Activated CD4-positive, alpha-beta T cell treated with anti-CD3 and anti-CD28 coated beads, Interleukin-2, amount 50 U/mL, for 24 hours (primary cell): ENCODE data around the gene TFB2M.
A peak's percentile ranks its signal among the peaks of the same experiment; 100 is the strongest.
"Not testable (repeated sequence)": the region's sequence is repeated elsewhere in the genome, so short reads cannot be mapped to it uniquely, and the experiment has no call there.

Experiments used
- DNase-seq, 2 donors: peaks; one replicate each; pipeline ENCODE4 v3.0.0-alpha.2; 2020; ENCODE audit warnings: low read depth in 1 of 2, low spot score in 1 of 2

The TFB2M gene

DNA sequence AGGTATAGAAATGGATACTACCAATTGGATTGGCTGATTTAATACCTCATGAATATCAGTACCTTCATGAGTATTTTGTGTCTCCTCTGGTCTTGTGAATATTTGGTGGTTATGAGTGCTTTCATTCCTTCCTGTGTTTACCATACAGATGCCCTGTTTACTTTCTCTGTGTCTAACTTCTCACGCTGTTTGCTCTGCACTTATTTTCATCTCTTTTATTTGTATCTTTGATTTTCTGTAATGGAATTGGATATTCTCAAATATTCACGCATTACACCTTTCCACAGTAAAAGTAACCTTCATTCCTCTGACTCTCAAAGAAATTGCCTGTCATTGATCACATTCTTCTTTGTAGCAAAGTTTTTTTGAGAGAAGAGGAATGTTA, 17.0 kb upstream of the TFB2M start:
- no peak for DNase-seq

DNA sequence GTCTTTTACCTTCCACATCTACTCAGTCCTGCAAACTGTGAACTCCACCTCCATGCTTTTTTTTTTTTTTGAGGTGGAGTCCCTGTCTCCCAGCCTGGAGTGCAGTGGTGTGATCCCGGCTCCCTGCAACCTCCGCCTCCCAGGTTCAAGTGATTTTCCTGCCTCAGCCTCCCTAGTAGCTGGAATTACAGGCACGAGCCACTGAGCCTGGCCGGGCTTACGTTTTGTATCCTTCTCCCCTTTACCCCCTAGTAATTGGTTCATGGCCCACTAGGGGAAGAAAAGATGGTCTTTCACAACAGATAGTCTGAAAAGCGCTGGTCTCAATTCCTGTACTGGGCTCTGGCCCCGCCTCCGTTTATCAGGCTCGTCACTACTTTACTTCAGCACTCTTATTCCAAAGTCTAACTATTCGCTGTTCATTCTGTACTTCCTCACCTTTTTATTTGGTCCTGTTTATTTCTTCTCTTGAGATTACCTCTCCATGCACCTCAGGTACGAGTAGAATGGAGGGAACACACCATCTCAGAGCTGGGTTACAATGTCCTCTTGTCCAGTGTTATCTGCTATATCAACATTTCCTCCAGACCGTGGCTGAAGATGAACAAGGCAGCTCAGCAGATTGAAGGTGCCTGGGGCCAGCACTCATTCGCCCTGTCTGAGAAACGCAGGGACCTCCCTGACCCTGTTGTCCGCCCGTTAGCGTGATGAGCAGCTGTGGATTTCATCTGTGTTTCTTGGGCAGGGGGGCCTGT, 16.4 kb upstream of the TFB2M start:
- DNase-seq, result no peak

DNA sequence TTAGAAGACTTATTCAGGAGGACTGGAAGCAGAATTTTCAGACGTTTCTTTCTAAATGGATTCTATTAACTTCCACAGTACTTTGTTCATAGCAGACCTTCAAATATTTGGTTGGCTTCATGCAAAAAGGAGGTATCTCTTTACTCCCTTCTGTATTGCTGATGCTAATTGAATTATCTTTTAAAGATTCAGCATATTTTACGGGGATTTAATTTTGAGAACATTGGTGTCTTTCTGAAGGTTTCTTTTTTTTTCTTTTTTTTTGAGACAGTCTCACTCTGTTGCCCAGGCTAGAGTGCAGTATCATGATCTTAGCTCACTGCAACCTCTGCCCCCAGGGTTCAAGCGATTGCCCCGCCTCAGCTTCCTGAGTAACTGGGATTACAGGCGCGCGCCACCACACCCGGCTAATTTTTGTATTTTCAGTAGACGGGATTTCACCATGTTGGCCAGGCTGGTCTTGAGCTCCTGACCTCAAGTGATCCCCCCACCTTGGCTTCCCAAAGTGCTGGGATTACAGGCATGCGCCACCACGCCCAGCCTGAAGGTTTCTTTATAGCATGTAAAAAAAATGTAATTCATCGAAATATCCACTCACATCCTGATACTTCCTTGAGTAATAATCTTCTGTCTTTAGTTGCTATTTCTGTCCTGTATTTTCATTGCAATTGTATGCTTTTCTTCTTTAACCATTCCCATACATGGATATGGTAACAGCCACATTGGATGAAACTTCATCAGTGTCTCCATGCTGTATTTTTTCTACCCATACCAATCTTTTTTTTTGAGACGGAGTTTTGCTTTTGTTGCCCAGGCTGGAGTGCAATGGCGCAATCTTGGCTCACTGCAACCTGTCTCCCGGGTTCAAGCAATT, 14.7 kb upstream of the TFB2M start:
- no peak for DNase-seq

DNA sequence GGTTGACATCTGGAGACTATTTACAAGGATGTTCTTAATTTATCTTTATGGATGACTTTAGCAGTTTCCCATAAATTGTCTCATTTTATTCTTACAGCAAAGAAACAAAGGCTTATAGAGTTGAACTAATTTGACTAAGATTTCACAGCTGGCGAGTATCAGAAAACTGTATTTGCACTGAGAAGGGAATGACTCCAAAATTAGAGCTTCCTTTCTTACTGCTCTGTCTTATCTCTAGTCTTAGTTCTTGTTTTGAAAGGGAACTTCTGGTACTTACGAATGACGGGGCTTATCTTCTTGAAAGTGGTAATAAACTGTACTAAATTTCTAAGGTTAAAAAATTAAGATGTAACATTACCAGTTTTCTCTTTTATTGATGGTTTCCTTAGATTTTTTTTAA, 13.8 kb upstream of the TFB2M start:
- no peak for DNase-seq

DNA sequence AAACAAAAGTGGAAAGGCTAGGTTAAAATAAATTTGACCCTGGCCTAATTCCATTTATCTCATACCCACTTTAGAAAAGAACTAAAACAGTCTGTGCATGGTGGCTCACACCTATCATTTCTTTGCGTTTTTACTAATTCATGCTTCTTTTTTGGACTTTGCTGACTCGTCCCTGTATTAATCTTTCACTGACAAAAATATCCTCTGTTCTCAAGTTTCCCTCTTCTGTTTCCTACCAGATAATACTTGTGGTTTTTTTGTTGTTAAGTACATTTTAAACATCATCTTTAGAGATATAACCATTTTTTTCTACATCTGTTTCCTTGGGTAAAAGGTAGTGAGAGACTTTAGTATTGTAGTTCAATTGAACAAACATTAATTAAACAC, 11.7 kb upstream of the TFB2M start:
- no peak for DNase-seq

DNA sequence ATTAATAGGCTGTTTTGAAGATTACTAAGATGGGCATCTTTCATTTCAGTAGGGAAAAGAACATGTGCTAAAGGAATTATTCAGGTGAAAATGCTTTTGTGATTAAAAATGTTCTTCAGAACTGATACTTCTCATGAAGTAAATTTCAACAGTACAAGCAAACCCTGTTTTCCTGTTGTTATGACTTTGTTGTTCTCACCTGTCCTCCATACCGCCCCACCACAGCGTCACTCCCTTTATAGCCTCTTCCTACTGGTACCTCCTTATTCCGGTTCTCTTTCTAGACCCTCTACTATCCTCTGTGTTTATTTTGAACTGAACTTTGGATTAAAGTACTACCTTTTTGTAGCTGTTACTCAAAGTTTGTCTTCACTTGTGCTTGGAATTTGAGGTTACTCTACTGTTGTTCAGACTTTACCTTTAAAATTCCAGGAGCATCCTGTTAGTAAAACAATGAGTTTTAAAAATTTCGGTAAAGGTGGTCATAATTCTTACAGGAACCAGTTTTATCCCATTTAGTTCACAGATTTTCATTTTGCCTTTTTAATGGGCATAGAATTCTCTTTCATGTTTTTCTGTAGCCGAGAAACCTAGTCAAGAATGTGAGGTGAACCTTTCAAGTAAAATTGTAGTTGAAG, 11.1 kb upstream of the TFB2M start:
- no peak for DNase-seq

DNA sequence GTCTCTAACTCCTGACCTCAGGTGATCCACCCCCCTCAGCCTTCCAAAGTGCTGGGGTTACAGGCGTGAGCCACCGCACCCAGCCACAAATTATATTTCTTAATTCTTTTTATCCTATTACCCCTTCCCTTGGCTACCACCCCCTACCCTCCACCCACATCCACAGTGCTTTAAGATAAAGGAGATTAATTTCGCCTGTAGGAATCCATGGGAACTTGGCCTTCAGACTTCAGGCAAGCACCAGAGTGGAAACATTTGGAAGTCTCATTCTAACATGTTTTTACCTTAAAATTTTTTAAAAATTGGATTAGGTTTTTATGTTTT, 10.6 kb upstream of the TFB2M start:
- no peak for DNase-seq

DNA sequence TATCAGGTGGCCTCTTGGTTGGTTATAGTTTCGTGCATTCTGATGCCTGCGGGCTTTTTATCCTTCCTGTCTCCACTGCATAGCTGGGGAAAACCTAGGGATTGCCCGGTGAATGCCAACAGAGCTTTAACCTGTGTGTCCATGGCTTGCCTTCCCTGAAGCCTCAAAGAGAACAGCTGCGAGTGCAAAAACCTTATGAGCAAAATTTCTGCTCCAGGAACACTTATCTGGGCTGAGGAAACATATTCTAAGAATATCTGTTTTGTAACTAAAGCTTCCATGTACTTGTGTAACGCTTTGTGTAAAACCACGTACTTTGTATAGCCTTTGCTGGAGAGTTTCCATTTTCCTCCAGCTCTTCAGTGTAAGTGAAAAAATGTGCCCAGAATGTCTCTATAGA, 7.4 kb upstream of the TFB2M start:
- DNase-seq, result no peak

- DNase-seq, result no peak
Measured at GRCh38 chr1:246572785-246573184, 6.7 kb upstream of the TFB2M start.

GRCh38 chr1:246571953-246572352, 5.9 kb upstream of the TFB2M start:
- DNase-seq, result no peak

DNA sequence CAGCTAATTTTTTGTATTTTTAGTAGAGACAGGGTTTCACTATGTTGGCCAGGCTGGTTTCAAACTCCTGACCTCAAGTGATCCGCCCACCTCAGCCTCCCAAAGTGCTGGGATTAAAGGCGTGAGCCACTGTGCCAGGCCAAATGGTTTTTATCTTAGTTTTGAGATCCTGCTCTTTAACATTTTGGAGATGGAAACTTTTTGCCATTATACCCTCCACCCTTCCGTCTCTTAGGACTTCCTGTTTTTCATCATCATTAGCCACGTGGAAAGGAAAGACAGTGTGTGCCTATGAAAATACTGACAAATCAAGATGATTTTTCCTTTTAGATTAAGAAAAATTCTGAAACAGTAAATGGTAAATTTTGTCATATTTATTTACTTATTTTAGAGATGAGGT, 5.2 kb upstream of the TFB2M start:
- not testable (repeated sequence) for DNase-seq

- peak in 1 of 2 donors; percentile 20 for DNase-seq
Measured at GRCh38 chr1:246569248-246570238, 3.5 kb upstream of the TFB2M start.

GRCh38 chr1:246567646-246568235, 1.7 kb upstream of the TFB2M start:
- no peak for DNase-seq

DNA sequence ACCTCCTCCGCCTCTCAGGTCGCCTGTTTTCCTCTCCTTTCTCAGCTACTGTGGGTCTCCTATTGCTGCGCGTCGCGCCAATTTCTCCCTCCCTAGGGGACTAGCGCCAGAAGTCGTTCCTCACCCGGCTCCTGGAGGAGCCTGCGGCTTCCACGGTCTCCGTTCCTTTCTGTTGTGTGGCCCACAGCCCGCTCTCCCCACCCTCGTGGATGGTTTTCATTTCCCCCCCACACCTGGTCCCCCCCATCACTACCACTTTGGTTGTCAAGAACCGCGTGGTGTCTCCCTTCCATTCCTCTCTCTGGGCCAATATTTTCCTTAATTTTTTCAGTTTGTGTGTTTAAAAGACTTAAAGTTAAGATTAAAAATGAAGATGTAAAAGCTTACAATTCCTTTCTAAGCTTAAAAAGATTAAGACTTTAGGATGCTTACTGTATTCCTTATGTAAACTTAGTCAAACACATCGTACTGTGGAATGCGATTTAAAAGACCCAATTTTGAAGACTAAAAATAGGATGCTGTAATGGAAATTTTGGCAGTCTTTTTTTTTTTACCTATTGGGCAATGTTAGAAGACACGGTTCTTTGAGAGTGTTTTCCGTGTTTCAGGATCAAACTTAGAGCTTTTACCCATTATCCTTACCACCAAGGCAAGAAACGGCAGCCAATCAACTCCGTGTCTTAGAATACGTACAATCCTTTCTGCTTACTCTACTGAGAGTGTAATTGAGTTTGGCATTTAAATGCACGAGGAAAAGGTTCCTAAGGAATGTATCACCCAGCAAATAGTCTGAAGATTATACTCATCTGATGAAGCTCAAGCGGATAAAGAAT, 968 bp upstream of the TFB2M start:
- DNase-seq, result peak in 1 of 2 donors; percentile 36

DNA sequence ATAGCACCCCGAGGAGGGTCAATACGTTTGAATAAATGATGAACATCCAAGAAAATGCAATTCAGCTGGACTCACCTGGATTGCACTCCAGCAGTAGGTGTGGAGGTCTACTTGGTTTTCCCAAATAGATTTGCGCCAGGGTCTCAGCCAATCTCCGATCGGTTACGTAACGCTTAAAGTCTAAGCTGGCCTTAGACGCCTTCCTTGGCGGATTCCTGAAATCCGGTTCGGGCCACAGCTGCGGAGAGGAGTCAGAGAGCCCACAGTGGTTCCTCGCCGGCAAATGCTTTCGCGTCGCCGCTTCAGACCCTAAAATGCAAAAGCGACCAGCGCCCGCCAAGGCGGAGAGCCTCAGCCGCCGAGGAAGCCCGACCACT, 322 bp downstream of the TFB2M start:
- no peak for DNase-seq

GRCh38 chr1:246564839-246565750, 966 bp downstream of the TFB2M start:
- no peak for DNase-seq

DNA sequence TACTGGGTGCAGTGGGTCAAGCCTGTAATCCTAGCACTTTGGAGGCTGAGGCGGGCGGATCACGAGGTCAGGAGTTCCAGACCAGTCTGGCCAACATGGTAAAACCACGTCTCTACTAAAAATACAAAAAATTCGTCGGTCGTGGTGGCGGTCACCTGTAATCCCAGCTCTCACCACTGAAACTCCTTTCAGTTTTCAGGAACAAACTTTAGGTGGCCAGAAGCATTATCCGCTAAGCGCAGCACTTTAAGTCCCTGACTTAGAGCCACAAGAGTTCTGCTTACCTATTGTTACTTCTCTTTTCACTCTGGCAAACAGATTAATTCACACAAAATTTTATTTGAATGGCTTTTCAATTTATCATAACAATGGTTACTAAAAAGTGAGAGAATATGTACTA, 5.2 kb downstream of the TFB2M start:
- not testable (repeated sequence) for DNase-seq

DNA sequence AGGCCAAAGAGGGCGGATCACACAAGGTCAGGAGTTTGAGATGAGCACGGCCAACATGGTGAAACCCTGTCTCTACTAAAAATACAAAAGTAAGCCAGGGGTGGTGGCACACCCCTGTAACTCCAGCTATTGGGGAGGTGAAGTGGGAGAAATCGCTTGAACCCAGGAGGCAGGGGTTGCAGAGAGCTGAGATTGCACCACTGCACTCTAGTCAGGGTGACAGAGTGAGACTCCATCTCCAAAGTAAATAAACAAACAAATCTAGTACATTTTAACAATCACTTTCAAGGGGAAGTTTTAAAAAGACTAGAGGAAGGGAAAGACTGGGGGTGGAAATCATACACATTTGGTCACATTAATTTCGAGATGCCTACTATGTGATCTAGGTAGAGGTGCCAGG, 6.8 kb downstream of the TFB2M start:
- no peak for DNase-seq

GRCh38 chr1:246558041-246558440, 8.0 kb downstream of the TFB2M start:
- no peak for DNase-seq
